HCT116 (cell line): Measurements from ENCODE around the gene RNF10. TPM values are rescaled to one million over a fixed set of nuclear protein-coding genes. Genes with fewer than 3 reads are reported as not detected.

Experiments
- ATAC-seq: fragments of 200-7000 bp; cut with Tn5 transposase; 2 replicates; pipeline ENCODE4 v1.9.1; 2020; ENCODE audit warnings: mild to moderate bottlenecking, moderate library complexity
- BruUV-seq: library from RNA; stranded (reverse); fragments of 400-500 nt; replicated peaks from 2 replicates; lab custom pipeline; 2021; lab: Mats Ljungman, UMichigan
- CTCF ChIA-PET: fragments of 300-600 bp; sonication (Branson Sonifier 250); formaldehyde crosslinking; loops from one replicate; lab custom pipeline; 2021; ENCODE audit warnings: antibody characterized with exemption; lab: Charles Lee
- POLR2A ChIA-PET: fragments of 300-600, 350-600 bp; sonication (Branson Sonifier 250); formaldehyde crosslinking; loops from one replicate; lab custom pipeline; 2021; ENCODE audit warnings: antibody characterized with exemption; lab: Charles Lee
- RAD21 ChIA-PET, 2 experiments: fragments of 300-600 bp; sonication (Branson Sonifier 250); formaldehyde crosslinking; loops; one replicate each; lab custom pipeline; 2023; ENCODE audit warnings: low total read pairs in 2 of 2; ENCODE audit not compliant: uncharacterized antibody in 2 of 2, unreplicated experiment in 2 of 2, low non-redundant PET in 1 of 2; lab: Charles Lee
- DNase-seq: peaks from one replicate; pipeline ENCODE4 v3.0.0-alpha.2; 2010; ENCODE audit warnings: low read depth, low spot score
- H2AFZ ChIP-seq: fragments of 200-600 bp; shearing (Covaris generic), sonication (generic); 2 replicates; pipeline ENCODE4 v1.6.1; 2017; ENCODE audit warnings: low read depth, mixed run types, mixed read lengths, antibody characterized with exemption, low read length; ENCODE audit not compliant: poor library complexity, severe bottlenecking
- H3K27ac ChIP-seq: 2 replicates; pipeline ENCODE4 v1.5.1; 2012; ENCODE audit warnings: low read depth, low read length
- H3K27me3 ChIP-seq: fragments of 200-600 bp; sonication (generic); 2 replicates; pipeline ENCODE4 v1.6.1; 2016; ENCODE audit warnings: mixed run types, low read length, mixed read lengths; ENCODE audit not compliant: insufficient read depth
- H3K36me3 ChIP-seq, 2 experiments: fragments of 200-500 bp in 1 of 2; fragments of 200-600 bp in 1 of 2; sonication (Bioruptor generic) in 1 of 2; sonication (generic) in 1 of 2; 2 replicates each; pipeline versions ENCODE4 v1.5.1 to v1.6.1; 2014 to 2016; ENCODE audit warnings: low read length in 2 of 2, inconsistent platforms in 1 of 2, mixed read lengths in 1 of 2, mixed run types in 1 of 2; ENCODE audit not compliant: insufficient read depth in 2 of 2, control insufficient read depth in 1 of 2
- H3K4me1 ChIP-seq, 2 experiments: fragments of 200-600 bp in 1 of 2; sonication (generic) in 1 of 2; 2 replicates each; pipeline versions ENCODE4 v1.5.1 to v1.6.1; 2012 to 2017; ENCODE audit warnings: low read length in 2 of 2, inconsistent platforms in 1 of 2, mild to moderate bottlenecking in 1 of 2, mixed read lengths in 1 of 2, mixed run types in 1 of 2, moderate library complexity in 1 of 2; ENCODE audit not compliant: insufficient read depth in 2 of 2, control insufficient read depth in 1 of 2
- H3K4me2 ChIP-seq: fragments of 200-600 bp; sonication (generic); 2 replicates; pipeline ENCODE4 v1.6.1; 2017; ENCODE audit warnings: mixed run types, low read length, mixed read lengths
- H3K4me3 ChIP-seq, 2 experiments: fragments of 200-600 bp in 1 of 2; sonication (generic) in 1 of 2; replicated peaks in 1 of 2; 2 replicates each; pipeline ENCODE4 v1.5.1; 2011 to 2016; ENCODE audit warnings: low read length in 2 of 2, control low read depth in 1 of 2, low read depth in 1 of 2, mild to moderate bottlenecking in 1 of 2, mixed read lengths in 1 of 2, mixed run types in 1 of 2
- H3K79me2 ChIP-seq: fragments of 200-600 bp; sonication (generic); 2 replicates; pipeline ENCODE4 v1.6.1; 2017; ENCODE audit warnings: mild to moderate bottlenecking, mixed run types, low read length, moderate library complexity, mixed read lengths; ENCODE audit not compliant: insufficient read depth
- H3K9ac ChIP-seq: fragments of 200-600 bp; sonication (generic); 2 replicates; pipeline ENCODE4 v1.6.1; 2016; ENCODE audit warnings: low read length, mixed read lengths
- H3K9me2 ChIP-seq: fragments of 200-600 bp; sonication (generic), shearing (Covaris generic); 2 replicates; pipeline ENCODE4 v1.6.1; 2017; ENCODE audit warnings: mixed run types, mild to moderate bottlenecking, moderate library complexity; ENCODE audit not compliant: insufficient read depth
- H3K9me3 ChIP-seq, 2 experiments: fragments of 200-500 bp in 1 of 2; fragments of 200-600 bp in 1 of 2; sonication (Bioruptor generic) in 1 of 2; sonication (generic) in 1 of 2; 2 replicates each; pipeline ENCODE4 v1.6.1; 2014 to 2017; ENCODE audit warnings: low read length in 2 of 2, mixed read lengths in 2 of 2, inconsistent platforms in 1 of 2, low read depth in 1 of 2, mild to moderate bottlenecking in 1 of 2, mixed run types in 1 of 2, moderate library complexity in 1 of 2; ENCODE audit not compliant: control insufficient read depth in 1 of 2, insufficient read depth in 1 of 2
- H4K20me1 ChIP-seq: fragments of 200-600 bp; sonication (generic), shearing (Covaris generic); 2 replicates; pipeline ENCODE4 v1.6.1; 2017; ENCODE audit warnings: mixed run types, mild to moderate bottlenecking, moderate library complexity; ENCODE audit not compliant: insufficient read depth
- CEBPB ChIP-seq: IDR thresholded peaks from 2 replicates; pipeline ENCODE4 v1.6.1; 2012; ENCODE audit warnings: low read depth
- EGR1 ChIP-seq: IDR thresholded peaks from 2 replicates; pipeline ENCODE4 v1.6.1; 2012; ENCODE audit warnings: low read depth
- EZH2phosphoT487 ChIP-seq: fragments of 200-600 bp; IDR thresholded peaks from 2 replicates; pipeline ENCODE4 v1.6.1; 2018; ENCODE audit warnings: antibody characterized with exemption, borderline replicate concordance
- JUND ChIP-seq: IDR thresholded peaks from 2 replicates; pipeline ENCODE4 v1.6.1; 2012
- RAD21 ChIP-seq: IDR thresholded peaks from 2 replicates; pipeline ENCODE4 v1.6.1; 2012; ENCODE audit warnings: low read depth, mild to moderate bottlenecking
- SP1 ChIP-seq: IDR thresholded peaks from 2 replicates; pipeline ENCODE4 v1.6.1; 2012; ENCODE audit warnings: low read depth
- ZBTB33 ChIP-seq: IDR thresholded peaks from 2 replicates; pipeline ENCODE4 v1.6.1; 2011; ENCODE audit warnings: mild to moderate bottlenecking, low read length, moderate library complexity; ENCODE audit not compliant: insufficient replicate concordance; ENCODE audit errors: extremely low read depth
- ZNF274 ChIP-seq: fragments of 200-500 bp; sonication (Bioruptor generic); IDR thresholded peaks from 2 replicates; pipeline ENCODE4 v1.6.1; 2014; ENCODE audit warnings: mild to moderate bottlenecking, low read depth, low read length, inconsistent platforms
- intact Hi-C: fragments of 100-400 bp; cut with micrococcal nuclease; formaldehyde crosslinking; loops from 2 replicates; pipeline ENCODE4 v1.10.0; 2022
- total RNA-seq: library from RNA; stranded (reverse); gene quantifications from one replicate; pipeline ENCODE4 v1.2.1, GENCODE V29; 2021; ENCODE audit not compliant: unreplicated experiment

RNF10 gene
- total RNA-seq, 1 experiment from 2014 or later: 141 TPM

GRCh38 chr12:120538281-120539156 is 4.4 kb downstream of the RNF10 start:
- CTCF ChIA-PET: no interaction called here
- POLR2A ChIA-PET: interaction anchor here (0.9 kb wide), 1 partner anchor 42 kb away, joined by 3 read pairs; the partner anchor contains the start of gene DYNLL1

GRCh38 chr12:120539303-120539702 is 5.1 kb downstream of the RNF10 start:
- ChIA-PET CTCF (no interaction called here), POLR2A (no interaction called here), RAD21 (no interaction called here)
- Histone ChIP-seq H2AFZ (no peak overlapping the region), H4K20me1 (peaks cover 12% of the 10 kb centered on the region; the same call in 1 of the 2 replicates), H3K36me3 (peaks cover 4 to 17% of the 10 kb centered on the region in 2 experiments; a peak in 2 of 4 replicates), H3K27ac (no peak overlapping the region), H3K9me3 (no peaks in the 10 kb centered on the region), H3K4me1 (peaks cover 27 to 43% of the 10 kb centered on the region in 2 experiments), H3K9ac (no peak overlapping the region), H3K4me2 (peak overlapping the region; percentile 58; the same call in 1 of the 2 replicates), H3K79me2 (peaks cover 100% of the 10 kb centered on the region), H3K9me2 (no peaks in the 10 kb centered on the region), H3K4me3 (no peak overlapping the region), H3K27me3 (no peaks in the 10 kb centered on the region)
- ATAC-seq (no peak), DNase-seq (no peak)
- BruUV-seq: no TSS peak
- intact Hi-C loops: loop anchor here (10.0 kb wide), 1 partner anchor 215 kb away; the partner anchor contains the start of gene PLA2G1B
- TF ChIP-seq ZNF274 (no peak), CEBPB (no peak), ZBTB33 (no peak)

More at GRCh38 chr12:120538281-120539156, 4.4 kb downstream of the RNF10 start:
- peak; percentile 26; the same call in 1 of the 2 replicates for ATAC-seq
- peaks cover 12% of the 10 kb centered on the region; the same call in 1 of the 2 replicates for H4K20me1 ChIP-seq
- H3K4me3 ChIP-seq: peak overlapping the region in 1 of 2 experiments; percentile 3; a peak in 1 of 4 replicates
- H3K4me1 ChIP-seq: peaks cover 27 to 47% of the 10 kb centered on the region in 2 experiments
- RAD21 ChIA-PET: interaction anchor here in 1 of 2 experiments (0.7 kb wide), 1 partner anchor 68 kb away, joined by 3 read pairs; no protein-coding TSS in a partner anchor
- peaks cover 93% of the 10 kb centered on the region for H3K79me2 ChIP-seq
- peak overlapping the region; percentile 25 for H3K9ac ChIP-seq
- no peaks in the 10 kb centered on the region for H3K9me2 ChIP-seq
- peaks cover 4 to 17% of the 10 kb centered on the region in 2 experiments; a peak in 2 of 4 replicates for H3K36me3 ChIP-seq
- DNase-seq: no peak
- H3K4me2 ChIP-seq: peak overlapping the region; percentile 58
- no TSS peak for BruUV-seq
- peak; percentile 33; the same call in 1 of the 2 replicates for TF ChIP-seq SP1
- TF ChIP-seq RAD21: no peak
- no peak for TF ChIP-seq EZH2phosphoT487
- TF ChIP-seq JUND: no peak; the same call in 1 of the 2 replicates
- TF ChIP-seq EGR1: no peak
- intact Hi-C loops: loop anchor here (10.0 kb wide), 1 partner anchor 214 kb away; the partner anchor contains the start of gene PLA2G1B
- no peaks in the 10 kb centered on the region for H3K9me3 ChIP-seq
- no peaks in the 10 kb centered on the region for H3K27me3 ChIP-seq
- peak overlapping the region; percentile 1; the same call in 1 of the 2 replicates for H3K27ac ChIP-seq
- no peak overlapping the region for H2AFZ ChIP-seq
